ENCODE measurements around the gene DUSP10. TPM values are rescaled to one million over a fixed set of nuclear protein-coding genes. Genes with fewer than 3 reads are reported as not detected.
A peak's percentile ranks its signal among the peaks of the same experiment; 100 is the strongest.

DUSP10 gene
- total RNA-seq, 2 donors from 2014 or later, result 43.3 to 85.2 TPM

DNA sequence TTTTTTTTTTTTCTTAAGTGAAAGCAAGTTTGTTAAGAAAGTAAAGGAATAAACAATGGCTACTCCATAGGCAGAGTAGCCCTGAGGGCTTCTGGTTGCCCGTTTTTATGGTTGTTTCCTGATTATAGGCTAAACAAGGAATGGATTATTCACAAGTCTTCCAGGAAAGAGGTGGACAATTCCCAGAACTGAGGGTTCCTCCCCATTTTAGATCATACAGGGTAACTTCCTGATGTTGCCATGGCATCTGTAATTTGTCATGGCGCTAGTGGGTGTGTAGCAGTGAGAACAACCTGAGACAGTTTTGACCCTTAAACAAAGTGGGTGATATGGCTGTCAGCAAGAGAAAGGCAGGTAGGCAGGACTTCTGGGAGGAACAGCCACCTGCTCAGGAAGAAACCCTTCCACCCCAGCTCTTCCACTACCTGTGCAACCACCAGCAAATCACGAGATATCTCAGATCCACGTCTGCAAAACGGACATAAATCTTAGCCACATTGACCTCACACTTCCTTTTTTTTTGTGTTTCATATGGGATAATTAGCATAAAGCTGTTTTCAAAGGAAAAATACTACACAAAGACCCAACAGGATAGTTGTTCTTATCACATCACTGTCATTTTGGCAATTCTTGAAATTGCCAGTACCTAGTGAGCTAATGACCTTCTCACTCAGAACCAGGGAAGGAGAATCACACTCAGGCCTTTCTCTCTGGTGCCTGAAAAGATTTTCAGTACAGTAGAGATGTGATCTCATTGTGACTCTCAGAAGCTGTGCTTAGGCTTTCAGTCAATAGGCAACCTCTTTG lies 34.8 kb upstream of the DUSP10 start:
- ATAC-seq, result peak; percentile 2 to 42
- peak overlapping the region; percentile 64 for H3K4me3 Mint-ChIP-seq
- H3K27ac Mint-ChIP-seq, result peak overlapping the region; percentile 75 to 99

DNA sequence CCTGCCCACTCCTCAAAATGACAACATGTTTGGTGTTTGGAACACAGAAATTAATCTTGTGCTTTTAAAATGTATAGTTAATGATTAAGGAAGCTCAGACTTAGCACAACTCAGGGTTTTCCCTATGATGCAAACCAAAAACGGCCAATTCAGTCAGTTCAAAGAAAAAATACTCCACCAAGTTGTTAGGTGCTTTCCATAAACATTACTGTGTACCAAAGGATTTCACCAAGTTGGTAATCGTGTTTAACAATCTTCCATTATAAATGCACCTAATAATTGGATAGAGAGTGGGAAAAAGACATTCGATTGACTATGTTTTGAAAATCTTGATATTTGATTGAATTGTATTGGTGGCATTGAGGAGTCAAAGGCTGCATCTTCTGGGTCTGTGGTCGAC lies 33.3 kb upstream of the DUSP10 start:
- Mint-ChIP-seq H3K9me3 (peaks cover 2% of the 10 kb centered on the region), H3K36me3 (peaks cover 4% of the 10 kb centered on the region), H3K4me1 (ENCODE audit: low read depth in 2 of 2) (peaks cover 69 to 74% of the 10 kb centered on the region in 2 donors), H3K4me3 (peak overlapping the region; percentile 64), H3K27me3 (no peaks in the 10 kb centered on the region), H3K27ac (peak overlapping the region; percentile 75 to 99)
- DNase-seq (ENCODE audit: low spot score), result no peak
- ATAC-seq, result peak in 1 of 2 donors; percentile 45

More for the DNA sequence above, 34.8 kb upstream of the DUSP10 start:
- H3K27me3 Mint-ChIP-seq, result no peaks in the 10 kb centered on the region
- peaks cover 82% of the 10 kb centered on the region in 2 donors for H3K4me1 Mint-ChIP-seq (ENCODE audit: low read depth in 2 of 2)
- DNase-seq (ENCODE audit: low spot score), result no peak
- peaks cover 4% of the 10 kb centered on the region for H3K36me3 Mint-ChIP-seq
- H3K9me3 Mint-ChIP-seq, result peaks cover 2% of the 10 kb centered on the region

DNA sequence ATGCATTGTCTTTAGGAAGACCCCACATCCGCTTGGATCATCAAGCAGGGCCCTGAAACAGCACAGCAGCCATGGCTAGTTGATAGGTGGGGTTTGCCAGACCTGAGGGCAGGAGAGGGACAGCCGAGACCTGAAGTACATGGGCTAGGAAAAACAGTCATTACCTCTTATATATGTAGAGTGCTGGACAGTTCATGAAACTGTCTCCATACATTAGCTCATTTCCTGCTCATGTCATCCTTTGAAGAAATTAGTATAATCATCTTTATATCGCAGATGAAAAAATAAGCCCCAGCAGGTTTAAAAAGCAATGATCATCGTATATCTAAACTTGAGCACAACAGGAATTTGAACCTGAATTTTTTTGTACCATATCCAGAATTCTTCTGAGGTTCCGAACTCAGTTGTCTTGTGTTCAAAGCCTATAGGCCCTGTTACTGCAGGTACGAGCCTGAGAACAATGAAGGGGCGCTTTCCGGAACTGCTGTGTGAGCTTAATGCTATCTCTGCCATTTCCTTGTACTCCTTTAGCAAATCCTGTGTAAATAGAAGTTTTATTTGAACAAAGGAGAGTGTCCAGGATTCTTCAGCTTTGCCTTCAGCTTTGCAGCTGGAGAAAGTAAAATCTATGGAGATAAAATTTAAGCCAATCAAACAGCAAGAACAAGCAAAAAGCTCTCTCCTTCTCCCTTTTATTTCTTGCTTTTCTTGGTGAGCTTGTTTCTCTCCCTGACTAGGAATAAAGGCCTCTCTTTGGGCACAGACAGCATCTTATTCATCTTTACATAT lies 32.4 kb upstream of the DUSP10 start:
- Mint-ChIP-seq H3K4me1 (ENCODE audit: low read depth in 2 of 2) (peaks cover 68 to 71% of the 10 kb centered on the region in 2 donors), H3K27me3 (no peaks in the 10 kb centered on the region), H3K36me3 (peaks cover 4% of the 10 kb centered on the region), H3K4me3 (no peak overlapping the region), H3K27ac (peak overlapping the region; percentile 75 to 99), H3K9me3 (peaks cover 5% of the 10 kb centered on the region)
- no peak for DNase-seq (ENCODE audit: low spot score)
- no peak for ATAC-seq

DNA sequence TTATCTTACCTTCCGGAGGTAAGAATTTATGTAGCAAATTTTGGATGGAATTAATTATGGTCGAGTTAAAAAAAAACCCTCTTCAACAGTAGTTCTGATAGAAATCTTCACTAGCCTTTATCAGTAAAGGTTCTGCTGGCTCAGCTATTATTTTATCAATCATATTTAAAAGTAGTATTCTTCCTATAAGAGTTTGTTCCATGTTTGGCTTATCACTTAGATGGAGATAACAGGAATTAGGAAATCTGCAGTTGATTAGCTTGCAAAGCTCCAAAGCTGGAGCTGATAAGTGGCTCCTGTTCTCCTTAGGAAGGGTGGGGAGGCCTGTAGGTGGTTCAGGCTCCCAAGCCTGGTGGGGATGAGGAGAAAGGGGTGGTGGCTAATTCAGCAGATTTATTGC lies 31.5 kb upstream of the DUSP10 start:
- peaks cover 6% of the 10 kb centered on the region for H3K36me3 Mint-ChIP-seq
- H3K27ac Mint-ChIP-seq, result peak overlapping the region; percentile 75 to 99
- H3K4me1 Mint-ChIP-seq (ENCODE audit: low read depth in 2 of 2), result peaks cover 67 to 68% of the 10 kb centered on the region in 2 donors

GRCh38 chr1:221772117-221772516 lies 30.2 kb upstream of the DUSP10 start:
- H3K4me1 Mint-ChIP-seq (ENCODE audit: low read depth in 2 of 2), result peaks cover 63% of the 10 kb centered on the region in 2 donors
- H3K4me3 Mint-ChIP-seq, result no peak overlapping the region
- no peak for DNase-seq (ENCODE audit: low spot score)
- H3K27ac Mint-ChIP-seq, result peak overlapping the region in 1 of 2 donors; percentile 99
- H3K27me3 Mint-ChIP-seq, result no peaks in the 10 kb centered on the region
- peaks cover 10% of the 10 kb centered on the region for H3K36me3 Mint-ChIP-seq
- H3K9me3 Mint-ChIP-seq, result peaks cover 12% of the 10 kb centered on the region
- no peak for ATAC-seq

More for the DNA sequence above, 31.5 kb upstream of the DUSP10 start:
- no peak for ATAC-seq
- H3K9me3 Mint-ChIP-seq, result peaks cover 8% of the 10 kb centered on the region
- no peaks in the 10 kb centered on the region for H3K27me3 Mint-ChIP-seq
- DNase-seq (ENCODE audit: low spot score), result no peak
- H3K4me3 Mint-ChIP-seq, result no peak overlapping the region

DNA sequence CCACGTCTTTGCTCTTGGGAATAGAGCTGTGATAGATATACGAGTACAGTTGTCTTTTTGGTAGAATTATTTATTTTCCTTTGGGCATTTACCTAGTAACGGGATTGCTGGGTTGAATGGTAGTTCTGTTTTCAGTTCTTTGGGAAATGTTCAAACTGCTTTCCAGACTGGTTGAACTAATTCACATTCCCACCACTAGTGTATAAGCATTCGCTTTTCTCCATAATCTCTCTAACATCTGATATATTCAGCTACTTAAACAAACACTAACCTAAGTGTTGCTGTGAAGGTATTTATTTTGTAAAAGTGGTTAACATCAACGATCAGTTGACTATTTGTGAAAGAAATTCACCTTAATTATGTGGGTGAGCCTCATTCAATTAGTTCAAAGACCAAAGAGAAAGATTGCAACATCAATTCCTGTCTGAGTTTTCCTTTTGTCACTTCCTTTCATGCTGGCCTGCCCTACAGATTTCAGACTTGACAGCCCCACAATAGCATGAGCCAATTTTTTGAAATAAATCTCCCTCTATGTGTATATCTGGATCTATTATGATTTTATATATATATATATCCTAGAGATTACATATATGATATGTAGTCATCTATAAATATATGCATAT lies 26.7 kb upstream of the DUSP10 start:
- ATAC-seq (no peak), DNase-seq (ENCODE audit: low spot score) (no peak)
- H3K9me3 Mint-ChIP-seq, result peaks cover 12% of the 10 kb centered on the region
- peaks cover 47 to 48% of the 10 kb centered on the region in 2 donors for H3K4me1 Mint-ChIP-seq (ENCODE audit: low read depth in 2 of 2)
- peak overlapping the region; percentile 46 for H3K4me3 Mint-ChIP-seq
- no peaks in the 10 kb centered on the region for H3K27me3 Mint-ChIP-seq
- peaks cover 10% of the 10 kb centered on the region for H3K36me3 Mint-ChIP-seq
- H3K27ac Mint-ChIP-seq, result peak overlapping the region; percentile 66 to 99

GRCh38 chr1:221766210-221766609 lies 24.3 kb upstream of the DUSP10 start:
- Mint-ChIP-seq H3K27ac (peak overlapping the region in 1 of 2 donors; percentile 9), H3K36me3 (peaks cover 6% of the 10 kb centered on the region)
- ATAC-seq, result no peak

GRCh38 chr1:221765527-221765926 lies 23.6 kb upstream of the DUSP10 start:
- H3K9me3 Mint-ChIP-seq, result peaks cover 10% of the 10 kb centered on the region
- H3K36me3 Mint-ChIP-seq, result peaks cover 6% of the 10 kb centered on the region
- no peak overlapping the region for H3K4me3 Mint-ChIP-seq
- DNase-seq (ENCODE audit: low spot score), result no peak
- ATAC-seq, result no peak
- H3K27me3 Mint-ChIP-seq, result no peaks in the 10 kb centered on the region
- peak overlapping the region in 1 of 2 donors; percentile 9 for H3K27ac Mint-ChIP-seq
- H3K4me1 Mint-ChIP-seq (ENCODE audit: low read depth in 2 of 2), result peaks cover 33 to 45% of the 10 kb centered on the region in 2 donors

More at GRCh38 chr1:221766210-221766609, 24.3 kb upstream of the DUSP10 start:
- Mint-ChIP-seq H3K4me1 (ENCODE audit: low read depth in 2 of 2) (peaks cover 34 to 43% of the 10 kb centered on the region in 2 donors), H3K27me3 (no peaks in the 10 kb centered on the region), H3K9me3 (peaks cover 10% of the 10 kb centered on the region), H3K4me3 (no peak overlapping the region)
- no peak for DNase-seq (ENCODE audit: low spot score)

DNA sequence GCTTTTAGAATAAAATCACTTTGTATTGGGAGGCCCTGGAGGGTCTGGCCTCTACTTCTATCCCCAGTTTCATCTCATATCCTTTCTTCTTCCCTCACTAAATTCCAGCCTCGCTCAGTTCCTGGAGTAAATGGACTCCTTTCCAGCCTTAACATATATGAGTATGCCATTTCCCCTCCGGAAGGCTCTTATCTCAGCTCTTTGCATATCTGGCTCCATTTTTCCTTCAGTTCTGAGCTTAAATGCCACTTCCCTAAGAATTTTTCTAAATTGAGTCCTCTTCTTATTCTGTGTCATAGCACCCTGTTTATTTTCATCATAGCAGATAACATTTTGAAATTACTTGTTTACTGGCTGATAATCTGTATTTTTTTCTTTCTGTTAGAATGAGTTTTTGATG lies 20.2 kb upstream of the DUSP10 start:
- H3K4me1 Mint-ChIP-seq (ENCODE audit: low read depth in 2 of 2), result peaks cover 28 to 41% of the 10 kb centered on the region in 2 donors
- H3K36me3 Mint-ChIP-seq, result no peaks in the 10 kb centered on the region
- DNase-seq (ENCODE audit: low spot score) (no peak), ATAC-seq (no peak)
- H3K27ac Mint-ChIP-seq, result peak overlapping the region in 1 of 2 donors; percentile 16
- no peak overlapping the region for H3K4me3 Mint-ChIP-seq
- H3K27me3 Mint-ChIP-seq, result no peaks in the 10 kb centered on the region
- no peaks in the 10 kb centered on the region for H3K9me3 Mint-ChIP-seq

- Mint-ChIP-seq H3K4me1 (ENCODE audit: low read depth in 2 of 2) (peaks cover 29 to 41% of the 10 kb centered on the region in 2 donors), H3K4me3 (no peak overlapping the region), H3K9me3 (no peaks in the 10 kb centered on the region), H3K36me3 (no peaks in the 10 kb centered on the region), H3K27ac (peak overlapping the region; percentile 16 to 22), H3K27me3 (no peaks in the 10 kb centered on the region)
- DNase-seq (ENCODE audit: low spot score), result no peak
- no peak for ATAC-seq
Measured at GRCh38 chr1:221761354-221762002, 19.6 kb upstream of the DUSP10 start.

GRCh38 chr1:221760911-221761310 lies 19.0 kb upstream of the DUSP10 start:
- H3K4me1 Mint-ChIP-seq (ENCODE audit: low read depth in 2 of 2), result peaks cover 31 to 42% of the 10 kb centered on the region in 2 donors
- peak overlapping the region; percentile 22 to 59 for H3K27ac Mint-ChIP-seq
- H3K4me3 Mint-ChIP-seq, result no peak overlapping the region
- ATAC-seq (no peak), DNase-seq (ENCODE audit: low spot score) (no peak)
- no peaks in the 10 kb centered on the region for H3K36me3 Mint-ChIP-seq
- H3K9me3 Mint-ChIP-seq, result peaks cover 5% of the 10 kb centered on the region
- no peaks in the 10 kb centered on the region for H3K27me3 Mint-ChIP-seq

DNA sequence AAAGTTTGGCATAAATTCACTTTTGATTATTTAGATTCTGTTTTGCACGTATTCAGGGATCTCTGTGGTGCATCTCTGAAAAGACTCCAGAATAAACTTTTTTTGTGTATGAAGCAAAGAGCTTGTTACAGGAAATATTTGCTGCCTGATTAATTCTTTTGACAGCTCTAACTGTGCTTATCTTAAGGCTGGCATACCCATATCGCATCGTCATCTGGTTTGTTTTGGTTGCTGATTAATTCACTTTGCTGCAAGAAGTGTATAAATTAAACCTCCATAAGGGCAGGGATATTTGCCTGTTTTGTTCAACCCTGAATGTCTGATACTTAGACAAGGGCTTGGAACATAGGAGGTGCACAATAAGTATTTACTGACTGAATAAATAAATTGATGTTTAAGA lies 17.5 kb upstream of the DUSP10 start:
- no peak for DNase-seq (ENCODE audit: low spot score)
- no peaks in the 10 kb centered on the region for H3K27me3 Mint-ChIP-seq
- peaks cover 6% of the 10 kb centered on the region for H3K36me3 Mint-ChIP-seq
- H3K9me3 Mint-ChIP-seq, result peaks cover 10% of the 10 kb centered on the region
- no peak overlapping the region for H3K4me3 Mint-ChIP-seq
- H3K4me1 Mint-ChIP-seq (ENCODE audit: low read depth in 2 of 2), result peaks cover 36 to 48% of the 10 kb centered on the region in 2 donors
- ATAC-seq, result no peak
- H3K27ac Mint-ChIP-seq, result no peak overlapping the region

DNA sequence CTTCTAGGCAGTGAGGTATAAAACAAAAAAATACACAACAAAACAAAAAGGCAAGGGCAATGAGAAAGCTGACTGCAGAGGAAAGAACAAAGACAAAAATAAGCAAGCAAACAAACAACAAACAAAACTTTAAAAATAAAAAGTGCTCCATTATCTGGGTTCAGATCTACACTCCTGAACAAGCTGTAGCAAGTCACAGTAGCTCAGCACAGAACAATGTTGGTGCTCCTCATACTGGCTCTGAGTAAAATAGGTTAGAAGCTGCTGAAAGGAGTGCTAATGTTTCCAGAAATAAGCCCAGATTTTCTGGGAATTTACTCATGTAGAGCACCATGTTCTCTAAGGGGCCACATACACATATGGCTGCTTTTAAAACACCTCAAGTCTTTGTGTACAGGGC lies 16.6 kb upstream of the DUSP10 start:
- no peaks in the 10 kb centered on the region for H3K27me3 Mint-ChIP-seq
- no peak overlapping the region for H3K4me3 Mint-ChIP-seq
- no peak overlapping the region for H3K27ac Mint-ChIP-seq
- H3K9me3 Mint-ChIP-seq, result peaks cover 10% of the 10 kb centered on the region
- ATAC-seq (peak in 1 of 2 donors; percentile 18), DNase-seq (ENCODE audit: low spot score) (no peak)
- peaks cover 44 to 58% of the 10 kb centered on the region in 2 donors for H3K4me1 Mint-ChIP-seq (ENCODE audit: low read depth in 2 of 2)
- H3K36me3 Mint-ChIP-seq, result peaks cover 14% of the 10 kb centered on the region
